Vagina (tissue), 2 donors: ENCODE results near the gene TMEM219. TPM values are rescaled to one million over a fixed set of nuclear protein-coding genes. Genes with fewer than 3 reads are reported as not detected.

Experiments
- DNase-seq, 2 donors: peaks; one replicate each; pipeline ENCODE4 v3.0.0-alpha.2; 2017; ENCODE audit errors: extremely low spot score in 2 of 2
- H3K27ac ChIP-seq: fragments of 200-600 bp; sonication (generic); one replicate; pipeline ENCODE4 v1.5.1; 2019
- H3K27me3 ChIP-seq: fragments of 200-600 bp; sonication (generic); one replicate; pipeline ENCODE4 v1.5.1; 2019
- H3K36me3 ChIP-seq, 2 donors: fragments of 200-600 bp; sonication (generic); one replicate each; pipeline ENCODE4 v1.5.1; 2017 to 2019
- H3K4me1 ChIP-seq: fragments of 200-600 bp; sonication (generic); one replicate; pipeline ENCODE4 v1.5.1; 2019
- H3K4me3 ChIP-seq, 2 donors: fragments of 200-600 bp; sonication (generic); 1 replicate in 1 of 2; 2 replicates in 1 of 2; pipeline ENCODE4 v1.5.1; 2016 to 2019
- H3K9me3 ChIP-seq: fragments of 200-600 bp; sonication (generic); one replicate; pipeline ENCODE4 v1.5.1; 2019
- POLR2A ChIP-seq, 2 donors: fragments of 450-650 bp; IDR thresholded peaks; one replicate each; pipeline ENCODE4 v1.6.1; 2017; ENCODE audit warnings: antibody characterized with exemption in 2 of 2, mild to moderate bottlenecking in 2 of 2, moderate library complexity in 2 of 2
- POLR2AphosphoS5 ChIP-seq, 2 donors: sonication (generic); formaldehyde crosslinking; IDR thresholded peaks; one replicate each; pipeline ENCODE4 v1.9.0; 2017; ENCODE audit warnings: antibody characterized with exemption in 2 of 2, mild to moderate bottlenecking in 2 of 2, low read depth in 1 of 2; ENCODE audit not compliant: insufficient read depth in 1 of 2
- intact Hi-C: fragments of 100-400 bp; cut with DNase I; formaldehyde crosslinking; loops from one replicate; pipeline ENCODE4 v1.15.1; 2023
- total RNA-seq: library from RNA; depleted of rRNA; stranded (reverse); fragments of >200 nt; gene quantifications from one replicate; pipeline ENCODE4 v1.2.3, GENCODE V29; 2016
- TF ChIP-seq, protein P1 (sequence below), 3 experiments: fragments of 450-650 bp in 2 of 3; fragments of 200-600 bp in 1 of 3; sonication (generic) in 1 of 3; IDR thresholded peaks; one replicate each; pipeline ENCODE4 v1.5.1; 2017 to 2019; ENCODE audit warnings: antibody characterized with exemption in 3 of 3, mild to moderate bottlenecking in 2 of 3, moderate library complexity in 2 of 3

The TMEM219 gene
- total RNA-seq, 1 donor from 2014 or later: 85.7 TPM

DNA sequence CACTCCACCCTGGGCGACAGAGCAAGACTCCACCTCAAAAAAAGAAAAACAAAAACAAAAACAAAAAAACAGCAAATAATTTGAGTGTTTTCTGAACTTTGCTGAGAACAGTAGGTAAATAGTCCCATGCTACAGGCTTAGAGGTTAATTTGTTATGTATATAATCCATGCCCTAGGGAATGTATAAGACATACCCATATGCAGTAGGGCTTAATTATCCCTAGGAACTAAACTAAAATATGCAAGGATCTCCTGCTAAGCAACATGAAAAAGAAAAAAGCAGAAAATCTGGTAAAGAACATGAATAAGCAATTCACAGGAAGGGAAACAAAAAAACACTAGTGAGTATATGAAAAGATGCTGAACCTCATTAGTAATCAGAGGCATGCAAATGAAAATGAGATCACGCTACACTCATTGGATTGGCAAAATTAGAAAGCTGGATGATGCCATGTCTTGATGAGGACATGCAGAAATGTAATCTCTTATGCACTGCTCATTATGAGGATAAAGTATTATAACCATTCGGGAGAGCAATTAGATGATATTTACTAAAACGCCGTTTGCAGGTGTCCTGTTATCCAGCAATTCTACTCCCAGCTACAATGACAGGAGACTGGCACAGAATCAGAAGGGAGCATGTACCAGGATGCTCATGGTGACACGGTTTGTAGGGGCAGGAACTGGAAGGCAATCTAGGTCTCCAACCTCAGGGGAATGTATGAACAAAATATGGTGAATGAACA lies 41.4 kb upstream of the TMEM219 start:
- no peak overlapping the region for H3K4me3 ChIP-seq
- intact Hi-C loops: loop anchor here (10.0 kb wide), 1 partner anchor 84 kb away; no protein-coding TSS in a partner anchor
- no peak for DNase-seq
- no peaks in the 10 kb centered on the region for H3K9me3 ChIP-seq
- no peaks in the 10 kb centered on the region for H3K27me3 ChIP-seq
- H3K27ac ChIP-seq: no peak overlapping the region
- TF ChIP-seq, protein P1, sequence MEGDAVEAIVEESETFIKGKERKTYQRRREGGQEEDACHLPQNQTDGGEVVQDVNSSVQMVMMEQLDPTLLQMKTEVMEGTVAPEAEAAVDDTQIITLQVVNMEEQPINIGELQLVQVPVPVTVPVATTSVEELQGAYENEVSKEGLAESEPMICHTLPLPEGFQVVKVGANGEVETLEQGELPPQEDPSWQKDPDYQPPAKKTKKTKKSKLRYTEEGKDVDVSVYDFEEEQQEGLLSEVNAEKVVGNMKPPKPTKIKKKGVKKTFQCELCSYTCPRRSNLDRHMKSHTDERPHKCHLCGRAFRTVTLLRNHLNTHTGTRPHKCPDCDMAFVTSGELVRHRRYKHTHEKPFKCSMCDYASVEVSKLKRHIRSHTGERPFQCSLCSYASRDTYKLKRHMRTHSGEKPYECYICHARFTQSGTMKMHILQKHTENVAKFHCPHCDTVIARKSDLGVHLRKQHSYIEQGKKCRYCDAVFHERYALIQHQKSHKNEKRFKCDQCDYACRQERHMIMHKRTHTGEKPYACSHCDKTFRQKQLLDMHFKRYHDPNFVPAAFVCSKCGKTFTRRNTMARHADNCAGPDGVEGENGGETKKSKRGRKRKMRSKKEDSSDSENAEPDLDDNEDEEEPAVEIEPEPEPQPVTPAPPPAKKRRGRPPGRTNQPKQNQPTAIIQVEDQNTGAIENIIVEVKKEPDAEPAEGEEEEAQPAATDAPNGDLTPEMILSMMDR (IDR thresholded peaks at IDR 0.05): no peak
- TF ChIP-seq POLR2A (IDR thresholded peaks at IDR 0.05) (no peak), POLR2AphosphoS5 (IDR thresholded peaks at IDR 0.05; ENCODE audit: insufficient read depth in 1 of 2, low read depth in 1 of 2) (no peak)
- H3K4me1 ChIP-seq: peaks cover 20% of the 10 kb centered on the region
- H3K36me3 ChIP-seq: peaks cover 0 to 39% of the 10 kb centered on the region in 2 donors

DNA sequence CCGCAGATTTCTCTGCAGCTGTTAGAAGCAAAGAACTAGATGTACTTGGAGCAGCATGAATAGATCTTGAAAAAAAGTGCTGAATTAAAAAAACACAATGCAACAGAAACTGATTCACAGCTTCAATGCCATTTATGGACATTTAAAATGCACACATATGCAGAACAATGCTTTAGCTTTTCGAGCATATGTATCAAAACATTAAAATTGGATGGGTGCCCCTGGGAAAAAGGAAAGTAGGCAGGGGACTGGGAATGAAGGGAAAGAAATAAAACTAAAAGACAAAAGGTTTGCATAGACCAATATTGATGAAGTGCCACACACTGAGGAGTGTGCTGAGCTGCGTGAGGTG lies 40.9 kb upstream of the TMEM219 start:
- no peaks in the 10 kb centered on the region for H3K27me3 ChIP-seq
- H3K36me3 ChIP-seq: peaks cover 0 to 39% of the 10 kb centered on the region in 2 donors
- no peak overlapping the region for H3K27ac ChIP-seq
- H3K9me3 ChIP-seq: no peaks in the 10 kb centered on the region
- H3K4me1 ChIP-seq: peaks cover 21% of the 10 kb centered on the region
- TF ChIP-seq POLR2A (IDR thresholded peaks at IDR 0.05) (no peak), POLR2AphosphoS5 (IDR thresholded peaks at IDR 0.05; ENCODE audit: insufficient read depth in 1 of 2, low read depth in 1 of 2) (no peak)
- TF ChIP-seq, protein P1 (IDR thresholded peaks at IDR 0.05): no peak
- no peak overlapping the region for H3K4me3 ChIP-seq
- intact Hi-C loops: loop anchor here (10.0 kb wide), 1 partner anchor 84 kb away; no protein-coding TSS in a partner anchor
- no peak for DNase-seq

DNA sequence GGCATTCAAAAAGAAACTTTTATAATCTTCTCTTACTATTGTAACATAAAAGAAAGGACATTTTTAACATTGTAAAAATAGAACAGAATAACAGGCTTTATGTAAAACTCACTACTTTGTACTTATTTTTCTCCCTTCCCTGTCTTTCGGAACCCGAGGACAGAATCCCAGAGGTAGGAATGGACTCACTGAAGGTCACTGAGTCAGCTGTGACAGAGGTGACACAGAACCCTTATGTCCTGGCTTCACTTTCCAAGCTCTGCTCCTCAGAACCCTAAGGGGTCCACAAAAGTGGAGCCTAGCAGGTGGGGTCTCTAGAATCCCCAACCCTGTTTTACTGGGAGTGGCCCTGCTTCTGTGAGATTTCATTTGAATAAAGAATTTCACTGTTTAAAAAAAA lies 39.6 kb upstream of the TMEM219 start:
- Histone ChIP-seq H3K4me1 (peaks cover 28% of the 10 kb centered on the region), H3K36me3 (peaks cover 0 to 39% of the 10 kb centered on the region in 2 donors), H3K9me3 (no peaks in the 10 kb centered on the region), H3K4me3 (no peak overlapping the region), H3K27ac (no peak overlapping the region), H3K27me3 (no peaks in the 10 kb centered on the region)
- intact Hi-C loops: loop anchor here (10.0 kb wide), 1 partner anchor 82 kb away; no protein-coding TSS in a partner anchor
- DNase-seq: no peak
- TF ChIP-seq, protein P1 (IDR thresholded peaks at IDR 0.05): no peak
- TF ChIP-seq POLR2AphosphoS5 (IDR thresholded peaks at IDR 0.05; ENCODE audit: insufficient read depth in 1 of 2, low read depth in 1 of 2): no peak
- TF ChIP-seq POLR2A (IDR thresholded peaks at IDR 0.05): no peak

DNA sequence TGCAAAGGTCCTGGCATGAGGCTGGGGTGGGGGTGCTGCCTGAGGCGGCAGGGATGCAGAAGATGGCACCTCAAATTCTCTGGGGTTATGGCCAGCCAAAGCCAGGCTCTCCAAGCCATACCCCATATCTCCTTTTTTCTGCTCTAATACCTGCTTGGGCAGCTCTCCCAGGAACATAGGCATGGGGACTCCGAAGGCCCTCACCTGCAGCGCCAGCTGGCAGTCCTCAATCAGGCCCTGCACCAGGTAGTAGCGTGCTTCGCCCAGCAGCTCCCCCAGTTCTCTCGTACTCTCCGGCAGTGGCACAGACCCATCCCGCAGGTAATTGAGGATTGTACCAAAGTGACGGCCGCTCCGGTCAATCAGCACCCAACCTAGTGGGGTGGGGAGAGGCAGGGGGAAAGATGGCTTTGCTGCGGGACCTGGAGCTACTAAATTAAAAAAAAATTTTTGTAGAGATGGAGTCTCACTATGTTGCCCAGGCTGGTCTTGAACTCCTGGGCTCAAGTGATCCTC lies 38.8 kb upstream of the TMEM219 start:
- intact Hi-C loops: loop anchor here (10.0 kb wide), 1 partner anchor 82 kb away; no protein-coding TSS in a partner anchor
- DNase-seq: no peak
- Histone ChIP-seq H3K27ac (no peak overlapping the region), H3K36me3 (peaks cover 0 to 39% of the 10 kb centered on the region in 2 donors), H3K4me1 (peaks cover 31% of the 10 kb centered on the region), H3K4me3 (no peak overlapping the region), H3K9me3 (no peaks in the 10 kb centered on the region), H3K27me3 (no peaks in the 10 kb centered on the region)
- TF ChIP-seq, protein P1 (IDR thresholded peaks at IDR 0.05): no peak
- TF ChIP-seq POLR2AphosphoS5 (IDR thresholded peaks at IDR 0.05; ENCODE audit: insufficient read depth in 1 of 2, low read depth in 1 of 2) (no peak), POLR2A (IDR thresholded peaks at IDR 0.05) (no peak)
